DND-41 (cell line): ENCODE data around the gene MOCS2.

Experiments used
- CTCF ChIP-seq: IDR thresholded peaks from 2 replicates; pipeline ENCODE4 v1.5.1; 2012; ENCODE audit warnings: borderline replicate concordance, low read length, moderate library complexity, mild to moderate bottlenecking; ENCODE audit not compliant: poor library complexity, severe bottlenecking; ENCODE audit errors: extremely low read depth
- EZH2 ChIP-seq: IDR thresholded peaks from 3 replicates; pipeline ENCODE4 v1.6.1; 2012; ENCODE audit warnings: borderline replicate concordance, low read depth, mild to moderate bottlenecking, moderate library complexity, low read length, inconsistent platforms; ENCODE audit not compliant: severe bottlenecking

GRCh38 chr5:53071738-53072137 is 37.8 kb downstream of the MOCS2 start:
- no peak for TF ChIP-seq CTCF
- TF ChIP-seq EZH2, result no peak
